ENCODE results near the gene SLC4A7.

GRCh38 chr3:27366062-27366591 lies 118.1 kb downstream of the SLC4A7 start:
- no peak for TF ChIP-seq CTCF (IDR thresholded peaks at IDR 0.05)
- TF ChIP-seq POLR2A (IDR thresholded peaks at IDR 0.05), result no peak

Data from lower leg skin (tissue), 3 donors.